ENCODE data around the gene TMEM87B. TPM values are rescaled to one million over a fixed set of nuclear protein-coding genes. Genes with fewer than 3 reads are reported as not detected.

Gene TMEM87B
- total RNA-seq, 2 donors from 2014 or later, result 26.1 to 35.3 TPM

DNA sequence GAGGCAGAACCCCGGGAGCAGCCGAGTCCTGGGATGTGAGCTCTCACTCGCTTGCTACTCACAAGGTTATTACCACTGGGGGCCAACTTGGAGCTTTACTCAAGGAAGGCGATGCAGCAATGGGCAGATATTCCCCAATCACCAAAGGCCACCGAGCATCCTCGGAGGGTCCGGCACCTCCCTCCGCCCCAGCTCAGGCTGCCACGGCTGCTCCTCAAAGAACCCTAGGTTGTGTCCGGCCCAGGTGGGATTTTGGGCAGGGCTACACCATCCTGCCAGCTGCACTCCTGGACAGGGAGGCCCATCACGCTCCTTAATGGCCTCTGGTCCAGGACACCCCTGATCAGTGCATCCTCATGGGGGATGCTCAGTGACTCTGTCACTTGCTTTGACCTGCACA, 107.9 kb downstream of the TMEM87B start:
- DNase-seq (ENCODE audit: low spot score) (no peak), ATAC-seq (ENCODE audit: insufficient number of reproducible peaks, low FRiP score, low read depth) (no peak)
- H3K9me3 ChIP-seq, result no peaks in the 10 kb centered on the region
- H3K4me1 ChIP-seq (ENCODE audit: control insufficient read depth in 1 of 2, low read depth in 2 of 2), result no peaks in the 10 kb centered on the region
- TF ChIP-seq, protein P1, sequence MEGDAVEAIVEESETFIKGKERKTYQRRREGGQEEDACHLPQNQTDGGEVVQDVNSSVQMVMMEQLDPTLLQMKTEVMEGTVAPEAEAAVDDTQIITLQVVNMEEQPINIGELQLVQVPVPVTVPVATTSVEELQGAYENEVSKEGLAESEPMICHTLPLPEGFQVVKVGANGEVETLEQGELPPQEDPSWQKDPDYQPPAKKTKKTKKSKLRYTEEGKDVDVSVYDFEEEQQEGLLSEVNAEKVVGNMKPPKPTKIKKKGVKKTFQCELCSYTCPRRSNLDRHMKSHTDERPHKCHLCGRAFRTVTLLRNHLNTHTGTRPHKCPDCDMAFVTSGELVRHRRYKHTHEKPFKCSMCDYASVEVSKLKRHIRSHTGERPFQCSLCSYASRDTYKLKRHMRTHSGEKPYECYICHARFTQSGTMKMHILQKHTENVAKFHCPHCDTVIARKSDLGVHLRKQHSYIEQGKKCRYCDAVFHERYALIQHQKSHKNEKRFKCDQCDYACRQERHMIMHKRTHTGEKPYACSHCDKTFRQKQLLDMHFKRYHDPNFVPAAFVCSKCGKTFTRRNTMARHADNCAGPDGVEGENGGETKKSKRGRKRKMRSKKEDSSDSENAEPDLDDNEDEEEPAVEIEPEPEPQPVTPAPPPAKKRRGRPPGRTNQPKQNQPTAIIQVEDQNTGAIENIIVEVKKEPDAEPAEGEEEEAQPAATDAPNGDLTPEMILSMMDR (IDR thresholded peaks at IDR 0.05), result no peak
- no peaks in the 10 kb centered on the region for H3K27me3 ChIP-seq (replicated peaks; ENCODE audit: insufficient read depth)
- no peaks in the 10 kb centered on the region for H3K36me3 ChIP-seq
- H3K4me3 ChIP-seq, result no peak overlapping the region
- H3K27ac ChIP-seq, result no peak overlapping the region

DNA sequence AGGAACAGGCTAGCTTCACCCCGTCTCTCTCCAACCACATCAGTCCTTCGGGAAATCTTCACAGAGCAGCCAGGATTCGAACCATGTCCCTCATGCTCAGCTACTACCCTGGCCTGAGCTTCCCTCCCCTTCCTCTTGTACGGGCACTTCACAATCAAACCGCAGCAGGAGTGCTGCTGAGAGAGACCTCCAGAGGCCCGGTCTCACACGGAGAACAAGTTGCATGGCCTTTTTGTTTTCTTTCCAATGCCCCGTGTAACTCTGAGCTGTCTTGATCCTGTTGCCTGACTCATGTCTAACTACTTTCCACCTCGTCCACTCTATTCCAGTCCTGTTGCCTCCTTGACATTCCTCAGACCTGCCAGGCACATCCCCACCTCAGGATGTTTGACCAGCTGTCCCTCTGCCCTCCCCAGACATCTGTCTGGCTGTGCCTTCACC, 108.5 kb downstream of the TMEM87B start:
- ATAC-seq (ENCODE audit: insufficient number of reproducible peaks, low FRiP score, low read depth) (no peak), DNase-seq (ENCODE audit: low spot score) (no peak)
- H3K27me3 ChIP-seq (replicated peaks; ENCODE audit: insufficient read depth), result no peaks in the 10 kb centered on the region
- no peak overlapping the region for H3K27ac ChIP-seq
- no peak overlapping the region for H3K4me3 ChIP-seq
- no peaks in the 10 kb centered on the region for H3K36me3 ChIP-seq
- no peaks in the 10 kb centered on the region for H3K4me1 ChIP-seq (ENCODE audit: control insufficient read depth in 1 of 2, low read depth in 2 of 2)
- no peaks in the 10 kb centered on the region for H3K9me3 ChIP-seq
- TF ChIP-seq, protein P1 (IDR thresholded peaks at IDR 0.05), result no peak

DNA sequence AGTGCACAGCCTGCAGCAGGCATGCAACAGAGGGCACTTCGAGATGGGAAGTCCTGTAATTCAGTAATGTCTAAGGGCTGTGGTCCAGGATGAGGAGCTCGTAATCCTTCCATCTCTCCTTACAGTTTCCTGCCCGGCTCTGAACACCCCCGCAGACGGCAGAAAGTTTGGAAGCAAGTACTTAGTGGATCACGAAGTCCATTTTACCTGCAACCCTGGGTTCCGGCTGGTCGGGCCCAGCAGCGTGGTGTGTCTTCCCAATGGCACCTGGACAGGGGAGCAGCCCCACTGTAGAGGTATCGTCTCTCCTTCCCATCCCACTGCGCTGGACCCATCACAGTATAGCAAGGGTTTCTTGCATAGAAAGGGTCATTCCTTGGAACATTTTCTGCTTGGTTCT, 109.8 kb downstream of the TMEM87B start:
- H3K4me1 ChIP-seq (ENCODE audit: control insufficient read depth in 1 of 2, low read depth in 2 of 2), result no peaks in the 10 kb centered on the region
- ATAC-seq (ENCODE audit: insufficient number of reproducible peaks, low FRiP score, low read depth) (no peak), DNase-seq (ENCODE audit: low spot score) (no peak)
- TF ChIP-seq, protein P1 (IDR thresholded peaks at IDR 0.05), result no peak
- H3K27me3 ChIP-seq (replicated peaks; ENCODE audit: insufficient read depth), result no peaks in the 10 kb centered on the region
- no peak overlapping the region for H3K4me3 ChIP-seq
- no peaks in the 10 kb centered on the region for H3K36me3 ChIP-seq
- no peak overlapping the region for H3K27ac ChIP-seq
- H3K9me3 ChIP-seq, result no peaks in the 10 kb centered on the region

DNA sequence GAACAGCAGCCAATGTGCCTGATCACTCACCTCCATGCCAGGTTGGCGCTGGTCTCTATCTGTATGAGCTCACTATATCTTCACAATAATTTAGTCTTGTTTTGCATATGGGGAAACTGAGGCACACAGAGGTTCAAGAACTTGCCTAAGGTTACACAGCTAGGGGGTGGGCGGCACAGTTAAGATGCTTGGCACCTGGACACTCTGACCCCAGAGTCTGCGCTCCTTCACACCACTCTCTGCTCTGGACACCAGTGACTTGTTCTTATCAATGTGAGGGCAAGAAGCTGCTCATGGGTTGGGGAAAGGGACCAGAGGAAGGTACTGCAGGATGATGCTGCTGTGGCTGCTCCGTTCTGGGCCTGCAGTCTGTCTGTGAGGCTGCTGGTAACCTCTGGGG, 110.2 kb downstream of the TMEM87B start:
- DNase-seq (ENCODE audit: low spot score), result no peak
- Histone ChIP-seq H3K27me3 (replicated peaks; ENCODE audit: insufficient read depth) (no peaks in the 10 kb centered on the region), H3K27ac (no peak overlapping the region), H3K4me1 (ENCODE audit: control insufficient read depth in 1 of 2, low read depth in 2 of 2) (no peaks in the 10 kb centered on the region), H3K36me3 (no peaks in the 10 kb centered on the region), H3K4me3 (no peak overlapping the region), H3K9me3 (no peaks in the 10 kb centered on the region)
- ATAC-seq (ENCODE audit: insufficient number of reproducible peaks, low FRiP score, low read depth), result no peak
- TF ChIP-seq, protein P1 (IDR thresholded peaks at IDR 0.05), result no peak

DNA sequence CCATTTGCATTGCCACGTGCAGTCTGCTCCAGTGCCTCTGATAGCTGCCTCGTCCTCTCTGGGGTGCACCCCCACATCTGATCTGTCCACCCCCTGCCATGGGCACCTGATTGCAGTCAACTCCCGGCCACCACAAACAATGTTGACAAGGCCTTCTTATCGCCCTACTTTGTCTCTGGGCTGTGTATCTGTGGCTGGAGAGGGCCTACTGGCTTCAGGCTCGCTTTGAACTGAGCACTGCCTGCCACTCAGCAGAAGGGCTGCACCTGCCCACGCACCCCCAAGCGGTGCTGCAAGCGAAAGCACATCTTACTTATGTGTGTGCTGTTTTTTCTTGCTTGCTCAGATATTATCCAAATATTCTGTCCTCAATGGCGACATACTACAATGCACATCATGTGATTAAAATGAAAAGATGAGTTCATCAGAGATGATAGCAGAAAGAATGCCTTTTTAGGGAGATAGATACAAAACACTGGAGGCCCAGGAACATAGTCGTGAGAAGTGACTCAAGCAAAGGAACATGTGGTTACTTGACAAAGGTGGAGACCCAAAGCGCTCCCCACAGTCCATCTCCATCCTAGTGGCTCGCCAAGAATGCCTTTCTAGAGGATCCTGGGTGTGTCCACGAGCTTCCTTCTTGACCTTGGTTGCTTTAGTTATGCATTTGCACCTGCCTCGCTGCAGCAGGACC, 111.9 kb downstream of the TMEM87B start:
- Histone ChIP-seq H3K36me3 (no peaks in the 10 kb centered on the region), H3K4me1 (ENCODE audit: control insufficient read depth in 1 of 2, low read depth in 2 of 2) (no peaks in the 10 kb centered on the region), H3K9me3 (no peaks in the 10 kb centered on the region), H3K4me3 (no peak overlapping the region), H3K27me3 (replicated peaks; ENCODE audit: insufficient read depth) (no peaks in the 10 kb centered on the region), H3K27ac (no peak overlapping the region)
- TF ChIP-seq, protein P1 (IDR thresholded peaks at IDR 0.05), result no peak
- DNase-seq (ENCODE audit: low spot score) (no peak), ATAC-seq (ENCODE audit: insufficient number of reproducible peaks, low FRiP score, low read depth) (no peak)

Data from thoracic aorta (tissue), 2 donors.